ENCODE measurements around the gene PTPRT.

The PTPRT gene

DNA sequence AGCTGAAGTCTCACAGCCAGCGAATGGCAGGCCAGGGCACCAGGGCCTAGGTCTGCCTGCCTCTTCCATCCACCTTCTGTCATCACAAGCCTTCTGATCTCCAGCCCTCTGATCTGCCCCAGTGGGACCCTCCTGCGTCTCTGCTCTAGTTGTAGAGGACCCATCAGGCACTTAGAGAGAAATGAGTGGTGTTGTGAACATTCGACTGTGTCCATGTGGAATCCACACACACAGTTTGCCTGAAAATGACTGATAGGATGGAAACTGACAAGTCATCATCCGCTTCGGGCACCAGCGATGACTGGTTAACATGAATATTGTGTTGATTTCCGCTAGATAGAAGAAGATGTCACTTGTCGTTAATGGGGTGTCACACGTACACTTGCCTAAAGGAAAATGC is 221.0 kb downstream of the PTPRT start:
- no peak for DNase-seq (ENCODE audit: low read depth)
- H3K4me3 ChIP-seq (ENCODE audit: control insufficient read depth, low read depth, low read length), result no peak overlapping the region
- TF ChIP-seq, protein P1, sequence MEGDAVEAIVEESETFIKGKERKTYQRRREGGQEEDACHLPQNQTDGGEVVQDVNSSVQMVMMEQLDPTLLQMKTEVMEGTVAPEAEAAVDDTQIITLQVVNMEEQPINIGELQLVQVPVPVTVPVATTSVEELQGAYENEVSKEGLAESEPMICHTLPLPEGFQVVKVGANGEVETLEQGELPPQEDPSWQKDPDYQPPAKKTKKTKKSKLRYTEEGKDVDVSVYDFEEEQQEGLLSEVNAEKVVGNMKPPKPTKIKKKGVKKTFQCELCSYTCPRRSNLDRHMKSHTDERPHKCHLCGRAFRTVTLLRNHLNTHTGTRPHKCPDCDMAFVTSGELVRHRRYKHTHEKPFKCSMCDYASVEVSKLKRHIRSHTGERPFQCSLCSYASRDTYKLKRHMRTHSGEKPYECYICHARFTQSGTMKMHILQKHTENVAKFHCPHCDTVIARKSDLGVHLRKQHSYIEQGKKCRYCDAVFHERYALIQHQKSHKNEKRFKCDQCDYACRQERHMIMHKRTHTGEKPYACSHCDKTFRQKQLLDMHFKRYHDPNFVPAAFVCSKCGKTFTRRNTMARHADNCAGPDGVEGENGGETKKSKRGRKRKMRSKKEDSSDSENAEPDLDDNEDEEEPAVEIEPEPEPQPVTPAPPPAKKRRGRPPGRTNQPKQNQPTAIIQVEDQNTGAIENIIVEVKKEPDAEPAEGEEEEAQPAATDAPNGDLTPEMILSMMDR (conservative IDR thresholded peaks at IDR 0.05; ENCODE audit: control insufficient read depth, insufficient read depth, low read depth, low read length), result no peak

DNA sequence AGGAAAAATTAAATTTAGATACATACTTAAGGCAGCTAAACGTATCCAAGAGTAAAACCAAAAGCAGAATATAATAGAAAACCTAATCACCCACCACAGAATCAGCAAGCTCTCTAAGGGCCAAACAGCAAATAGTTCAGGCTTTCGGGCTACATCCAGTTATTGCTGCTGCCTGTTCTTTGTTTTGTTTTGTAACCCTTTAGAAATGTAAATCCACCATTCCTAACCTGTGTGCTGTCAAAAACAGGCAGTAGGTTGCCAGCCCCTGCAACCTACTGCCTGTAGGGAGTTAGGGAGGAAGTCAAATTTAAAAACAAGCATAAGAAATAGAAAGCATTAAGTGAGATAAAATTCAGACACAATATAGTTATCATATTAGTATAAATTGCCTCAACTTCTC is 225.9 kb downstream of the PTPRT start:
- TF ChIP-seq, protein P1 (conservative IDR thresholded peaks at IDR 0.05; ENCODE audit: control insufficient read depth, insufficient read depth, low read depth, low read length), result no peak
- no peak overlapping the region for H3K4me3 ChIP-seq (ENCODE audit: control insufficient read depth, low read depth, low read length)
- no peak for DNase-seq (ENCODE audit: low read depth)

DNA sequence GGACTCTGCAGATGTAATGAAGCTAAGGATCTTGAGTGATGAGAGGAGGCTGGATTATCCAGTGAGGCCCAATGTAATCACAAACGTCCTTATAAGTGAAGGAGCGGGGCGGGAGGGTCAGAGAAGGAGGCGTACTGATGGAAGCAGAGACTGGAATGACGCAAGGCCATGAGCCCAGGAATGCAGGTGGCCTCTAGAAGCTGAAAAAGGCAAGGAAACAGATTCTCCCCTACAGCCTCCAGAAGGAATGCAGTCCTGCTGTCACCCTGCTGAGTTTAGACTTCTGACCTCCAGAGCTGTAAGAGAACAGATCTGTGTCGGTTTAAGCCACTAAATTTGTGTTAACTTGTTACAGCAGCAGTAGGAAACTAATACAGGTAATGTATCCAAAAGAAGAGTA is 227.9 kb downstream of the PTPRT start:
- DNase-seq (ENCODE audit: low read depth), result no peak
- H3K4me3 ChIP-seq (ENCODE audit: control insufficient read depth, low read depth, low read length), result no peak overlapping the region
- TF ChIP-seq, protein P1 (conservative IDR thresholded peaks at IDR 0.05; ENCODE audit: control insufficient read depth, insufficient read depth, low read depth, low read length), result no peak

DNA sequence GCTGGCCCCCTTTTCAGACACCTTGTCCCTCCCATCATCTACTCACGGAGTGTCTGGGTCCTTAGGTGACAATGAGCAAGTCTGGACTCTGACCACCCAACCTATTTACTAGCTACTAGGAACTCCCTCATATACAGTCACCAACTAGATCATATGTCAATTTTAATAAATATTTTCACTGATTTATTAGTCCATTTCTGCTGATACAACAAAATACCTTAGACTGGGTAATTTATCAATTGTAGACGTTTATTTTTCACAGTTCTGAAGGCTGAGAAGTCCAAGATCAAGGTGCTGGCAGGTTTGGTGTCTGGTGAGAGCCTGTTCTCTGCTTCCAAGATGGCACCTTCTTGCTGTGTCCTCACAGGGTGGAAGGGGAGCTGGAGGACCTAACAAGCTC is 229.7 kb downstream of the PTPRT start:
- no peak for DNase-seq (ENCODE audit: low read depth)
- TF ChIP-seq, protein P1 (conservative IDR thresholded peaks at IDR 0.05; ENCODE audit: control insufficient read depth, insufficient read depth, low read depth, low read length), result no peak
- H3K4me3 ChIP-seq (ENCODE audit: control insufficient read depth, low read depth, low read length), result no peak overlapping the region

DNA sequence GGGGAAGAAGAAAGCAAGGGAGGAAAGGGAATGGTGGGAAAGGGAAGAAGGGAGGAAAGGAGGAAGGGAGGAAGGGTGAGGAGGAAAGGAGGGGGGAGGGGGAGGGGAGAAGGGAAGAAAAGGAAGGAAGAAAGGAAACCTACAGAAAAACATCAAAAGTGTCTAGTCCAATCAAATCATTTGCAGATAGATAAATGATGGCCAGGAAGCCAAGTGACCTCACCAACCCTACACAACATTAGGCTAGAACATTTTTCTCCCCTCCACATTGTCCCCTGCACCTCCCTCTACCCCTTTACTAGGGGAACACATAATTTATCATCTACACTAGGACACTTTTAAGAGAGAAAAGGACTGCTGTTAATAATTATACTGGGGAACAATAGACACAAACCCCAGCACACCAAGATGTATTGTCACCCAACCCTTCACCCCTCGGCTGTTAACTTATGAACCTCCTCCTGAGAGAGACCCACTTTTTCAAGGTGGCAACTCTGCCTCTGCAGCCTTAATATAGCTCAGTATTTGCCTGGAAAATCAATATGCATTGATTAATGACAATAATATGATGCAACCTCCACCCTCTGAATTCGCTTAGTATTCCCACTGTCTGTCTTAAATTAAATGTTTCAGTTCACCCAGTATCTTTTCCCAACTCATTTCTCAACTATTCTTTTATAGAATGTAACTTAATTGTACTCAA is 231.2 kb downstream of the PTPRT start:
- TF ChIP-seq, protein P1 (conservative IDR thresholded peaks at IDR 0.05; ENCODE audit: control insufficient read depth, insufficient read depth, low read depth, low read length), result no peak
- no peak overlapping the region for H3K4me3 ChIP-seq (ENCODE audit: control insufficient read depth, low read depth, low read length)
- DNase-seq (ENCODE audit: low read depth), result no peak

DNA sequence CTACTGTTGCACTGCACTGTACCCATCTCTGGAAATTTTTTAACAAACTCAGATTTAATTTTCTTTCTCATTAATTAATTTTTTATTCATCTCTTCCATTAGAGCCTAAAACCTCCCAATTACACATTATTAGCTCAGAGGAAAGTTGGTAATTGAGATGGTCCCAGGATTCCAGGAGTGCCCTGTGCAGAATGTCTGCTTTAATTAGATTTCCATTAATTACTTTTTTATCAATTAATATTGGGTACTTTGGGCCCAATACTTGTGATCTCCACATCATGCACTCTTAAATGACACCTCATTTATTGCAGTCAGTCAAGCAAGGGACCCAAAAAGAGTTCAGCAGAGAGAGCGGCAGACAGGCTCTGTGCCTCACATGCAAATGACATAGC is 232.0 kb downstream of the PTPRT start:
- no peak for DNase-seq (ENCODE audit: low read depth)

More for the DNA sequence above, 232.0 kb downstream of the PTPRT start:
- H3K4me3 ChIP-seq (ENCODE audit: control insufficient read depth, low read depth, low read length), result no peak overlapping the region
- TF ChIP-seq, protein P1 (conservative IDR thresholded peaks at IDR 0.05; ENCODE audit: control insufficient read depth, insufficient read depth, low read depth, low read length), result no peak
